K562 (cell line): ENCODE data around the gene TMEM184C. TPM values are rescaled to one million over a fixed set of nuclear protein-coding genes. Genes with fewer than 3 reads are reported as not detected.

Source experiments
- ATAC-seq: fragments of 200-7000 bp; cut with Tn5 transposase; 3 replicates; pipeline ENCODE4 v1.9.1; 2020; ENCODE audit warnings: moderate library complexity
- BruUV-seq: library from RNA; stranded (reverse); fragments of 400-500 nt; replicated peaks from 2 replicates; lab custom pipeline; 2021; lab: Mats Ljungman, UMichigan
- CTCF ChIA-PET: fragments of 300-600 bp; formaldehyde crosslinking; extraction: SDS; loops from one replicate; lab custom pipeline; 2021; ENCODE audit warnings: low intra/inter-chr PET ratio; lab: Yijun Ruan, JAX
- POLR2A ChIA-PET: fragments of 300-600, 350-650 bp; sonication (Branson Sonifier 250); formaldehyde crosslinking; extraction: SDS; loops from one replicate; lab custom pipeline; 2021; ENCODE audit warnings: antibody characterized with exemption, inconsistent platforms; lab: Yijun Ruan, JAX
- DNase-seq, 4 experiments: peaks; one replicate each; pipeline versions ENCODE4 v3.0.0 to v3.0.0-alpha.2; 2011 to 2018; ENCODE audit warnings: low spot score in 3 of 4, mixed read lengths in 3 of 4; ENCODE audit errors: extremely low read depth in 1 of 4
- FAIRE-seq: peaks from 2 replicates; lab custom pipeline; 2011; peaks lifted over from hg19 to GRCh38; lab: Jason Lieb, UNC
- H2AFZ ChIP-seq: 2 replicates; pipeline ENCODE4 v1.6.0; 2011; ENCODE audit warnings: low read depth, low read length, control low read depth, inconsistent platforms
- H3K27ac ChIP-seq: fragments of 200-600 bp; 3 replicates; pipeline ENCODE4 v1.8.0; 2011; ENCODE audit warnings: low read depth, mild to moderate bottlenecking, control low read depth, inconsistent platforms, low read length, moderate library complexity, mixed read lengths; ENCODE audit errors: extremely low read depth
- H3K27me3 ChIP-seq, 2 experiments: fragments of 300-600 bp in 1 of 2; 2 replicates in 1 of 2; 3 replicates in 1 of 2; pipeline versions ENCODE4 v1.6.0 to v1.8.0; 2011; ENCODE audit warnings: inconsistent platforms in 2 of 2, low read length in 2 of 2, mild to moderate bottlenecking in 1 of 2, mixed read lengths in 1 of 2, moderate library complexity in 1 of 2; ENCODE audit not compliant: control insufficient read depth in 2 of 2, insufficient read depth in 2 of 2
- H3K36me3 ChIP-seq: fragments of 300-600 bp; 3 replicates; pipeline ENCODE4 v1.8.0; 2011; ENCODE audit warnings: mild to moderate bottlenecking, low read length, inconsistent platforms; ENCODE audit not compliant: control insufficient read depth, insufficient read depth
- H3K4me1 ChIP-seq, 2 experiments: fragments of 200-600 bp in 1 of 2; replicated peaks in 1 of 2; 2 replicates in 1 of 2; 3 replicates in 1 of 2; pipeline versions ENCODE4 v1.5.1 to v1.8.0; 2011; ENCODE audit warnings: inconsistent platforms in 2 of 2, low read length in 2 of 2, mild to moderate bottlenecking in 1 of 2, mixed read lengths in 1 of 2, moderate library complexity in 1 of 2; ENCODE audit not compliant: control insufficient read depth in 2 of 2, insufficient read depth in 2 of 2
- H3K4me2 ChIP-seq: 2 replicates; pipeline ENCODE4 v1.6.1; 2011; ENCODE audit warnings: low read length, control low read depth, inconsistent platforms, mixed read lengths; ENCODE audit not compliant: insufficient read depth
- H3K4me3 ChIP-seq: fragments of 200-600 bp; sonication (generic), shearing (Covaris generic); 2 replicates; pipeline ENCODE4 v1.5.1; 2016; ENCODE audit warnings: control low read depth, inconsistent platforms
- H3K79me2 ChIP-seq: fragments of 200-600 bp; 3 replicates; pipeline ENCODE4 v1.8.0; 2011; ENCODE audit warnings: low read length, inconsistent platforms; ENCODE audit not compliant: control insufficient read depth, insufficient read depth
- H3K9ac ChIP-seq, 2 experiments: 2 replicates each; pipeline versions ENCODE4 v1.6.0 to v1.6.1; 2011; ENCODE audit warnings: low read depth in 2 of 2, low read length in 2 of 2, control low read depth in 1 of 2, inconsistent platforms in 1 of 2, mild to moderate bottlenecking in 1 of 2, mixed read lengths in 1 of 2; ENCODE audit not compliant: insufficient read depth in 1 of 2
- H3K9me1 ChIP-seq: one replicate; pipeline ENCODE4 v1.6.0; 2011; ENCODE audit warnings: inconsistent platforms, mild to moderate bottlenecking, low read length, moderate library complexity; ENCODE audit not compliant: control insufficient read depth, insufficient read depth
- H3K9me3 ChIP-seq: replicated peaks from 2 replicates; pipeline ENCODE4 v1.5.1; 2011; ENCODE audit warnings: low read depth, low read length, inconsistent platforms; ENCODE audit not compliant: control insufficient read depth, insufficient read depth
- H4K20me1 ChIP-seq: replicated peaks from 2 replicates; pipeline ENCODE4 v1.6.1; 2011; ENCODE audit warnings: low read length, inconsistent platforms, mixed read lengths; ENCODE audit not compliant: control insufficient read depth, insufficient read depth
- CLOCK ChIP-seq: fragments of 250-450 bp; sonication (Bioruptor Pico); IDR thresholded peaks from 2 replicates; pipeline ENCODE4 v1.4.0; 2020; ENCODE audit warnings: mild to moderate bottlenecking, moderate library complexity, borderline replicate concordance
- ILK ChIP-seq: fragments of 450-650 bp; IDR thresholded peaks from 2 replicates; pipeline ENCODE4 v1.6.1; 2016; ENCODE audit warnings: missing genetic modification characterization, low read depth, mild to moderate bottlenecking, missing compliant biosample characterization, moderate library complexity, borderline replicate concordance
- NEUROD1 ChIP-seq: fragments of 150-350 bp; IDR thresholded peaks from 2 replicates; pipeline ENCODE4 v1.6.1; 2014; ENCODE audit warnings: borderline replicate concordance, low read length, low read depth; ENCODE audit not compliant: partially characterized antibody
- TCFL5 ChIP-seq: fragments of 250-450 bp; sonication (Bioruptor Pico); conservative IDR thresholded peaks from 2 replicates; pipeline ENCODE4 v1.6.1; 2021; ENCODE audit warnings: mild to moderate bottlenecking, moderate library complexity, matching md5 sums
- ZNF57 ChIP-seq: fragments of 450-650 bp; formaldehyde crosslinking; IDR thresholded peaks from 2 replicates; pipeline ENCODE4 v1.4.0; 2020; ENCODE audit warnings: mild to moderate bottlenecking, moderate library complexity
- ZNF764 ChIP-seq: fragments of 250-450 bp; sonication (Bioruptor Pico); IDR thresholded peaks from 2 replicates; pipeline ENCODE4 v1.4.0; 2020; ENCODE audit warnings: low read depth, mild to moderate bottlenecking, moderate library complexity
- ZNF785 ChIP-seq: fragments of 250-450 bp; sonication (Bioruptor Pico); IDR thresholded peaks from 2 replicates; pipeline ENCODE4 v1.4.0; 2020; ENCODE audit warnings: mild to moderate bottlenecking
- WGBS: fragments of 100-300 bp; shearing (Covaris generic); methylation state at CpG from one replicate; pipeline ENCODE4 v1.1.6; 2016; ENCODE audit warnings: low coverage, mixed read lengths; ENCODE audit not compliant: insufficient coverage; ENCODE audit errors: missing lambda C conversion rate; 5-methylcytosine and 5-hydroxymethylcytosine counted together
- in situ Hi-C: fragments of 300-500 bp; cut with MboI; formaldehyde crosslinking; loops from 4 replicates; pipeline ENCODE4 v1.15.0; 2018; ENCODE audit warnings: inconsistent platforms, mixed read lengths
- intact Hi-C: fragments of 100-400 bp; cut with micrococcal nuclease; formaldehyde crosslinking; loops from 2 replicates; pipeline ENCODE4 v1.14.2; 2022
- polyA plus RNA-seq, 8 experiments: library from polyadenylated mRNA; depleted of rRNA in 4 of 8; stranded (reverse) in 5 of 8; unstranded in 3 of 8; fragments of >200 nt; fragmentation: Nextera tagmentation in 2 of 8; fragmentation: Illumina TruSeq in 1 of 8; extraction: Ambion mirVana in 2 of 8; extraction: Trizol in 1 of 8; gene quantifications; 2 replicates each; pipeline versions ENCODE4 v1.2.1 to v1.2.3, GENCODE V29; 2011 to 2014; ENCODE audit warnings: inconsistent platforms in 1 of 8, missing spikeins in 1 of 8
- total RNA-seq, 7 experiments: library from RNA; depleted of rRNA in 6 of 7; stranded (reverse); fragments of >200 nt in 6 of 7; fragmentation: Illumina TruSeq in 2 of 7; extraction: Trizol in 2 of 7; gene quantifications; 2 replicates each; pipeline versions ENCODE4 v1.2.1 to v1.2.3, GENCODE V29; 2011 to 2021; ENCODE audit warnings: low replicate concordance in 1 of 7
- TF ChIP-seq, protein P1 (sequence below): sonication (generic); formaldehyde crosslinking; IDR thresholded peaks from 2 replicates; pipeline ENCODE4 v1.8.0; 2023; ENCODE audit warnings: missing genetic modification reagents, mild to moderate bottlenecking, borderline replicate concordance

TMEM184C gene
- total and polyA plus RNA-seq, 9 of the 15 experiments (the other 6 are each of a cell fraction or from before 2014, with no cell fraction given) = 3.9 to 24.2 (median 18.2) TPM

DNA sequence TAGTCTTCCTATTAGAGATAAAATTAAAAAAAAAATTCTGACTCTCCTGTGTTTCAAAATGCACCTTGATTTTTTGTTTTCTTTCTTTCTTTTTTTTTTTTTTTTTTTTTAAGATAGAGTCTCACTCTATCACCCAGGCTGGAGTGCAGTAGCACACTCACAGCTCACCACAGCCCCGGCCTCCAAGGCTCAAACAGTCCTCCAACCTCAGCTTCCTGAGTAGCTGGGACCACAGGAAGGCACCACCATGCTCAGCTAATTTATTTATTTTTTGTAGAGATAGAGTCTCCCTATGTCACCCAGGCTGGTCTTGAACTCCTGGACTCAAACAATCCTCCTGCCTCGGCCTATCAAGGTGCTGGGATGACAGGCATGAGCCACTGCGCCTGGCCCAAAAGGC is 41.1 kb upstream of the TMEM184C start:
- BruUV-seq = no TSS peak
- intact Hi-C loops (loop anchor here (5.0 kb wide), 1 partner anchor 404 kb away; no protein-coding TSS in a partner anchor), in situ Hi-C loops (loop anchor here (25.0 kb wide), 1 partner anchor 564 kb away; no protein-coding TSS in a partner anchor)
- Histone ChIP-seq H3K27ac (no peak overlapping the region), H2AFZ (no peak overlapping the region), H3K4me2 (no peak overlapping the region), H3K4me3 (no peak overlapping the region), H3K9me1 (no peaks in the 10 kb centered on the region), H3K4me1 (no peaks in the 10 kb centered on the region), H3K9ac (no peak overlapping the region), H3K9me3 (no peaks in the 10 kb centered on the region), H3K27me3 (peaks cover 0 to 2% of the 10 kb centered on the region in 2 experiments; a peak in 1 of 5 replicates), H3K36me3 (no peaks in the 10 kb centered on the region), H4K20me1 (no peaks in the 10 kb centered on the region), H3K79me2 (no peaks in the 10 kb centered on the region)
- 0% methylated on average over 3 of the region's 3 CpGs for WGBS
- POLR2A ChIA-PET = interaction anchor here (0.8 kb wide), 1 partner anchor 10 kb away, joined by 3 read pairs; no protein-coding TSS in a partner anchor
- no peak for FAIRE-seq
- no peak for ATAC-seq
- no peak for DNase-seq
- CTCF ChIA-PET = no interaction called here
- TF ChIP-seq, protein P1, sequence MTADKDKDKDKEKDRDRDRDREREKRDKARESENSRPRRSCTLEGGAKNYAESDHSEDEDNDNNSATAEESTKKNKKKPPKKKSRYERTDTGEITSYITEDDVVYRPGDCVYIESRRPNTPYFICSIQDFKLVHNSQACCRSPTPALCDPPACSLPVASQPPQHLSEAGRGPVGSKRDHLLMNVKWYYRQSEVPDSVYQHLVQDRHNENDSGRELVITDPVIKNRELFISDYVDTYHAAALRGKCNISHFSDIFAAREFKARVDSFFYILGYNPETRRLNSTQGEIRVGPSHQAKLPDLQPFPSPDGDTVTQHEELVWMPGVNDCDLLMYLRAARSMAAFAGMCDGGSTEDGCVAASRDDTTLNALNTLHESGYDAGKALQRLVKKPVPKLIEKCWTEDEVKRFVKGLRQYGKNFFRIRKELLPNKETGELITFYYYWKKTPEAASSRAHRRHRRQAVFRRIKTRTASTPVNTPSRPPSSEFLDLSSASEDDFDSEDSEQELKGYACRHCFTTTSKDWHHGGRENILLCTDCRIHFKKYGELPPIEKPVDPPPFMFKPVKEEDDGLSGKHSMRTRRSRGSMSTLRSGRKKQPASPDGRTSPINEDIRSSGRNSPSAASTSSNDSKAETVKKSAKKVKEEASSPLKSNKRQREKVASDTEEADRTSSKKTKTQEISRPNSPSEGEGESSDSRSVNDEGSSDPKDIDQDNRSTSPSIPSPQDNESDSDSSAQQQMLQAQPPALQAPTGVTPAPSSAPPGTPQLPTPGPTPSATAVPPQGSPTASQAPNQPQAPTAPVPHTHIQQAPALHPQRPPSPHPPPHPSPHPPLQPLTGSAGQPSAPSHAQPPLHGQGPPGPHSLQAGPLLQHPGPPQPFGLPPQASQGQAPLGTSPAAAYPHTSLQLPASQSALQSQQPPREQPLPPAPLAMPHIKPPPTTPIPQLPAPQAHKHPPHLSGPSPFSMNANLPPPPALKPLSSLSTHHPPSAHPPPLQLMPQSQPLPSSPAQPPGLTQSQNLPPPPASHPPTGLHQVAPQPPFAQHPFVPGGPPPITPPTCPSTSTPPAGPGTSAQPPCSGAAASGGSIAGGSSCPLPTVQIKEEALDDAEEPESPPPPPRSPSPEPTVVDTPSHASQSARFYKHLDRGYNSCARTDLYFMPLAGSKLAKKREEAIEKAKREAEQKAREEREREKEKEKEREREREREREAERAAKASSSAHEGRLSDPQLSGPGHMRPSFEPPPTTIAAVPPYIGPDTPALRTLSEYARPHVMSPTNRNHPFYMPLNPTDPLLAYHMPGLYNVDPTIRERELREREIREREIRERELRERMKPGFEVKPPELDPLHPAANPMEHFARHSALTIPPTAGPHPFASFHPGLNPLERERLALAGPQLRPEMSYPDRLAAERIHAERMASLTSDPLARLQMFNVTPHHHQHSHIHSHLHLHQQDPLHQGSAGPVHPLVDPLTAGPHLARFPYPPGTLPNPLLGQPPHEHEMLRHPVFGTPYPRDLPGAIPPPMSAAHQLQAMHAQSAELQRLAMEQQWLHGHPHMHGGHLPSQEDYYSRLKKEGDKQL = no peak
- TF ChIP-seq NEUROD1 = no peak
- no peak for TF ChIP-seq ZNF785
- no peak for TF ChIP-seq CLOCK (CRISPR knock-in tag)
- TF ChIP-seq ILK (tag) = no peak
- TF ChIP-seq TCFL5 (CRISPR knock-in tag) = no peak
- no peak for TF ChIP-seq ZNF764 (CRISPR knock-in tag)
- no peak for TF ChIP-seq ZNF57
